ENCODE measurements around the gene TYMP.
A peak's percentile ranks its signal among the peaks of the same experiment; 100 is the strongest.

The TYMP gene

DNA sequence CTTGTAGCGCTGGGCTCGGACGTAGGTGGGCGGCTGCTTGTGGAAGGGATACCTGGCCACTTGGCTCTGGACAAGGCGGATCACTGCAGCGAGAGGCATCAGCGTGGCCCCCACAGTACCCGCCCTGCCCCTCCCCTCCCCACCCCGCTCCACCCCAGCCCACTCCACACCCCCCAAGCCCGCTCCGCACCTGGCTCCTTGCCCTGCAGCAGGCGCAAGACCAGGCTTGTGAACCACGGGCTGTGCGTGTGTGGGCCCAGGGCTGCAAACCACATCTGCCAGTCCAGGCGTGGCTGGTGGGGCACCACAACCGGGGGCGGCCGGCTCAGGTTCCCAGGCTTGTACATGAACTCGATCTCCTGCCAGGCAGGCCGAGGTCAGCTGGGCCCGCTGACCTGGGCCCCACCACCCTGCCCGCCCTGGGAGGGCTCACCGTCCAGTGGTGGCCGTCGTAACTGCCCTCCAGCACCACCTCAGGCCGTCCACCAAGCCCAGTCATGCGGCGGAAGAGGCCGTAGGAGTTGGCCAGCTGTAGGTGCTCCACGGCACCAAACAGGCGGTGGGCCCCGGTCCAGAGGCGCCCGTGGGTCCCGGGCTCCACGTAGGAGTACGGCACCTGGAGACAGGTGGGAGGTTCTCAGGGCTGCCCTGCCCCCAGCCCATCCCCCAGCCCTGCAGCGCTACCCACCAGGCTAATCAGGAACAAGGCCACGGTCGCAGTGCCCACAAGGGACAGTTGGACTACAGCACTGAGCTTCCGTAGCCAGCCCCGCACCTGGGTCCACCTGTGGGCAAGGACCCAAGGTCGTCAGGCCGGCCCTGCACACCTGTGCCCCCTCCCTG is 25.2 kb downstream of the TYMP start:
- DNase-seq: no peak

DNA sequence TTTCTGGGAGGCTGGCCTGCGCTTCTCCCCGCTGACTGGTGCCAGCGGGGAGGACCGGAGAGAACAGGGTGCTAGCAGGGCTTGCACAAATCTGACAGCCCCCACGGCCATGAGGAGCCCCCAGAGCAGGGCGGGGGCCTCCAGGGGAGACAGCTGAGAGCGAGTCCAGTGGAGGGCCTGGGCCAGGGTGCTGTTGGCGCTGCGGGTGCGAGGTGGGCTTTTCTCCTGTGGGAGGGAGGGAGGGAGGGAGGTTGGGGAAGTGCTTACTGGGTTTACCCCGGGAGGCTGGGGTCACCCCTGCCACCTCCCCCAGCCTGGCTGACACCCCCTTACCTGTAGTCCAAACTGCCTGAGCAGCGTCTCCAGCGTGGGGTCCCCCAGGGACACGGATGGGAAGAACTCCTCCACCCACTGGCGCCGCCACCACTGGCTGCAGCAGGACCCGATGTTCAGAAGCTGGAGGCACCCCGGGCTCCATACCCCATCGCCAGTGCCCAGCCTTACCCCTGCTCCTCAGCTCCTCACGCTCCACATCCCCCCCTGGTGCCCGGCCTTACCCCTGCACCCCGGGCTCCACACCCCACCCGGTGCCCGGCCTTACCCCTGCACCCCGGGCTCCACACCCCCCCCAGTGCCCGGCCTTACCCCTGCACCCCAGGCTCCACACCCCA is 26.2 kb downstream of the TYMP start:
- DNase-seq: no peak

DNA sequence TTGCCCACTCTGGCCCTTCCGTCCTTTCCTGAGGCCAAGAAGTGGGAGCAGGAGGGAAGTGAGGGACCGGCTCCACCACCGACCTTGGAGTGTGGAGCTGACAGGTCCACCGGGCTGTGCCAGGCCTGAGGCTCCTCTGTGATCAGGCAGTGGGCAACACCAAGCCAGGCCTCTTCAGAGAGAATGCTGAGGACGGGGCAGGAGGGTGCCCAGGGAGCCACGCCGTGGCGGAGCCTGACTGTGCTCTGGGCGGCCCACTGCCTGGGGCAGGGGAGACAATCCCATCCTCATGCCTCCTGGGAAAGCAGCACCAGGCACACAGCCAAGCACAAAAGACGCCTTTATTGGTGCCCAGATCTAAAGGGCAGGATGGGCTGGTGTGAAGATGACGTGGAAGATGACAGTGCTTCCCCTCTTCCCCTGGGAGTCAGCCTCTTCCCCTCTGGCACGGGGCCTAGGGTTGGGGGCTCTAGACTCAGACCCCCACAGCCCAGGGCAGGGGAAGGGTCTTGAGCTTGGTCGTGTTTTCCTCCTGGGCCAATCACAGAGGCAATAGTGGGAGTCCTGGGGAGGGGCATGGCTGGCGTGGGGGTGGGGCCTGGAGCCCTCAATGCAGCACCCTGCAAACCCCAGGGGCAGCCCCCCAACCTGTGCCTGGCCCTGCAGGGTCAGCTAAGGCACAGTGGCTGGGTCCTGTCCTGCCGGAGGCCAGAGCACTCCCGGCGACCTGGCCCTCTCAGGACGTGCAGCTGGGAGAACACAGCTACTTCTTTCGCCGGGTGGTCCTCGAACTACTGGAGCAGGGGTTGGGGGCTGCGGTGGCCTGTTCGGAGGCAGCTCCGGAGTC is 27.0 kb downstream of the TYMP start:
- DNase-seq: no peak

DNA sequence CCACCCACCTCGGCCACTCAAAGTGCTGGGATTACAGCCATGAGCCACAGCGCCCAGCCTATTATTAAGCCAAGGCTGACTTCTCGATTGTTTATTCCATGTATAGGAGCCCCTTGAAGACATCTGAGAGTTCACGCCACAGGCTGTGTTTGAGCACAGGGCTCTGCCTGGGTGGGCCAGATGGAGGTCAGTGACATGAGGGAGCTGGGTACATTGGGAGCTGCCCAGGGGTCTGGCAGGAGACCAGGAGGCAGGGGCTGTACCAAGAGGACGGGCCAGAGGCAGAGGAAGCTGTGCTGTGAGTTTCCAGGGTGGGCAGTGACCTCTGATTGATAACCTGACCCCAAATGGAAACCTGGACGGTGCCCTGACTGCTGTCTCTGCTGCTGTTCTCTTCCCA is 27.7 kb downstream of the TYMP start:
- no peak for DNase-seq

DNA sequence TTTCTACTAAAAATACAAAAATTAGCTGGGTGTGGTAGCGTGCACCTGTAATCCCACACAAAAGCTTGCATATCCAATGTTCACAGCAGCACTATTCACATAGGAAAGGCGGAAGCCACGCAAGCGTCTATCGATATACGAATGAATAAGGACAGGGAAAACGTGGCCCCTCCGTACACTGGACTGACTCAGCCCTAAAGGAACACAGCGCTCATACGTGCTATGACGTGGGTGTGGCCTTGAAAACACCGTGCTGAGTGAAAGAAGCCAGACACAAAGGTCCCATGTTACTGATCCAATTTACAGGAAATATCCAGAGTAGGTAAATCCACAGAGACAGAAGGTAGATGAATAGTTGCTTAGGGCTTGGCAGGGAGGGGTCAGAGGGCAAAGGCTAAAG is 29.4 kb downstream of the TYMP start:
- DNase-seq: no peak

DNA sequence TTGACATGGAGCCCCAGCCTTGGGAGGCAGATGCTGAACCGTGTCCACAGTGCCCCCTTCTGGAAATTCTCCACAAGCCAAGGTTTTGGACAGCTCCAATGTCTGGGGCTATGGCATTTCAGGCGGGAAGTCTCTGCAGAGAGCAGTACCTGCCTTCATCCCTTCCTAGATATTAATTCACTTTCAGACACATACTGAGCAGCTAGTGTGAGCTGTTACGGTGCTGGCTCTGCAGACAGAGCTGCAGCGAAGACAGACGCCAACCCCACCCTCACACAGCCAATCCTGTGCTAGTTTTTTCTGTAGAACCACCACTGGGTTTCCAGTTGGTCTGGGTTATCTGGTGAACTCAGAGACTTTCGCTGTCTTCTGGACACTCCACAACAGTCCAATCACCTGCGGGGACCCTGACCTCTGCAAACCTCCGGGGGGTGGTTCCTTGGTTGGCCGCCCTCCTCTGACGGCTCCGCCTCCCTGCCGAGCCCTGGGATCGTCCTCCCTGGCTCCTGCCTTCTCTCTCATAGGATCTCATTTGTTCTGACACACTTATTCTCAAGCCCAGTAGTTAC is 31.4 kb downstream of the TYMP start:
- DNase-seq: peak; percentile 48

DNA sequence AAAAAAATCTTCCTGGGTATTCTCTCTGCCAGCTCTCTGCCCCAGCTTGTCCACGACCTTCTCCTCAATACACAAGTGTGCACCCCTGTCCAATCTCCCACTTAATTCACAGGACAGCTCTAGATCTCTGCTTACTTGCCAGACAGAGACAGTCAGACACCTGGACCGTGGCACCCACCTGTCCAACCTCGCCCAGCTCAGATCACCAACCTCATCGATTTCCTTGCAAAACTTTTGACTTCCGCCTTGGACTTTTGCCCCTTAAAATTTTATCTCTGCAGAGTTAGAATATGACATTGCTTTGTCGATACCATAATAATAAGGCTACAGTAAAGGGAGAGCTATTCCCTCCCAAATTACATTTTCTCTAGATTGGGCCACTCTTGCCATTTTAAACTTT is 32.7 kb downstream of the TYMP start:
- DNase-seq: no peak

DNA sequence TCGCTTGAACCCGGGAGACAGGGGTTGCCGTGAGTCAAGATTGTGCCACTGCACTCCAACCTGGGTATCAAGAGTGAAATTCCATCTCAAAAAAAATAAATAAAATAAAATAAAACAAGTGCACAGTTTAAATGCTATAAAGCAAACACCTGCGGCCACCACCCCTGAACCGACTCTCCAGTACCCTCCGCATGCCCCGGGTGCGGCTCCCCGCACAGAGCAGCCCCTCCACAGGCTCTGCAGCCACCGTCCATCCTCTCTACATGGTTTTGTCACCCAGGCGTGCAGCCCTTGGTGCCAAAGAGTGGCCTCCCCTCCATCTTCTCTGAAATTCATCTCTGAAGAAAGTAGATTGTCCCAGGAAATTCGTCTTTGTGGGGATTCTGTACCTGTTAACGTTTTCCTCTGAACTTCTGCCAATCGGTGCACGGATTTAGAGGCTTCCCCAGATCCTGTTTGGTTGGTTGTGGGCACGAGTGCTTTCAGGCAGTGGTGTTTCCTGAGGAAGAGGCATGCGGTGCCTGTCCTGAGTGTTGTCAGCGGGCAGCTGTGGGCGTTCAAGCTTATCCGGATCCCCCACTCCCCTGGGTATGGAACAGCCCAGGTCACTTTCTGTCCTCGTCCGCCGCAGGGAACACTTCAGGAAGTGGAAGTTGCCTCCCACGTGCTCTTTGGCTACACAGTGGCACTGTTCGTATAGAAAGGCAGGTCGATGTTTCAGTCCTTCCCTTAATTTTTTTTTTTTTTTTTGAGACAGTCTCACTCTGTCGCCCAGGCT is 39.1 kb downstream of the TYMP start:
- no peak for DNase-seq

DNA sequence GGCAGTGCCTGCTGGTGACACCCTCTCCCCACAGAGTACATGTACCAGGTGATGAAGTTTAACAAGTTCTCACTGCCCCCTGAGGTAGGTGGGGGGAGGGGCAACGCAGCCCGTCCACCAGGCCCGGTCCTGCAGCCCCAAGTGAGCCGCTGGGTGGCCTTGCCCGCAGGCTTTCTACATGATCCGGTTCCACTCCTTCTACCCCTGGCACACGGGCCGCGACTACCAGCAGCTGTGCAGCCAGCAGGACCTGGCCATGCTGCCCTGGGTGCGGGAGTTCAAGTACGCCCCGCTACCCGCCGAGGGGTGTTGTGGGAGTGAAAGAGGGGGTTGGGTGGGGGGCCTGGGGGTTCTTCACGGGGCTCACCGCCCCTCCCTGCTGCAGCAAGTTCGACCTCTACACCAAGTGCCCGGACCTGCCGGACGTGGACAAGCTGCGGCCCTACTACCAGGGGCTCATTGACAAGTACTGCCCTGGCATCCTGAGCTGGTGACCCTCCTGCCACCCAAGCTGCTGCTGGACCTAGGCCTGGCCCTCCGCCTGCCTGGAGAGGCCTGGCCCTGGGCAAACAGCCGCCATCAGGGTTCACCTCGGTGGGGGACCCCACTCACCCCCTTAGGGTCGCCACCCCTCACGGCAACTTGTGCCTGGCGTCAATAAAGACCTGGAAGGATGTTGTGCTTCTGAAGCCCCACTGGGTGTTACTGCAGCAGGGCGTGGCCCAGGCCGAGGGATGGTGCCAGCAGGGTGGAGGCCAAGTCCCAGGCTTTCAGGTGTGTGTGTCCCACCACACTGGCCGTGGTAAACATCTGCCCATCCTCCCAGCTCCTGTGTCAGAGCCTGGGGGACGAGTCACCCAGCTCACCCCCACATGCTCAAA is 40.2 kb downstream of the TYMP start:
- no peak for DNase-seq

DNA sequence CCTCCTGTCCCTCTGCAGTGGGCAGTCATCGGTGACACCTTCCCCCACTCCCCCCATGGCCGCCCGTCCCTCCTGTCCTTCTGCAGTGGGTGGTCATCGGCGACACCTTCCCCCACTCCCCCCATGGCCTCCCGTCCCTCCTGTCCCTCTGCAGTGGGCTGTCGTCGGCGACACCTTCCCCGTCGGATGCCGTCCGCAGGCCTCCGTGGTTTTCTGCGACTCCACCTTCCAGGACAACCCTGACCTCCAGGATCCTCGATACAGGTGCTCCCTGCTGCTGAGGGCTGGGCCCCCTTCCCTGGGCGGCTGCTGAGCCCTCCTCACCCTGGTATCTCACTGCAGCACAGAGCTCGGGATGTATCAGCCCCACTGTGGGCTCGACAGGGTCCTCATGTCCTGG is 40.9 kb downstream of the TYMP start:
- no peak for DNase-seq

DNA sequence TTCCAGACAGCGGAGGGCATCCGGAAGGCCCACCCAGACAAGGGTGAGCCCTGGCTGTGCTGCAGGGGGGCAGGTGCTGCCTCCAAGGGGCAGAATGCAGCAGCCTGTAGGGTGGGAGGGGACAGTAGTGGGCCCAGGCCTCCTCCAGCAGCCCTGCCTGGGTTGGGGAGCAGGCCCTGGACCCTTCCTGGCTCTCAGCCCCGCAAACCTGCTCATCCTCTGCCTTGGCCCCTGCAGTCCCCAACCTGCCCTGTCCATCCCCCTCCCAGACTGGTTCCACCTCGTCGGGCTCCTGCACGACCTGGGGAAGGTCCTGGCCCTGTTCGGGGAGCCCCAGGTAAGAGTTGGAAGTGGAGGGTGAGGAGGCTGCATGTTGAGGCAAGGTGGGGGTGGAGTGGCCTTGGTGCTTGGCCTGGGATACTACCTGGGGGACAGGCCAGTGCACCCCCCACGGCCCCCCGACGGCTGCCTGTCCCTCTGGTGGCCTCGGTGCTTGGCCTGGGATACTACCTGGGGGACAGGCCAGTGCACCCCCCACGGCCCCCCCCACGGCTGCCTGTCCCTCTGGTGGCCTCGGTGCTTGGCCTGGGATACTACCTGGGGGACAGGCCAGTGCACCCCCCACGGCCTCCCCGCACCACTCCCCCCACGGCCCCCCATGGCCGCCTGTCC is 41.7 kb downstream of the TYMP start:
- no peak for DNase-seq

DNA sequence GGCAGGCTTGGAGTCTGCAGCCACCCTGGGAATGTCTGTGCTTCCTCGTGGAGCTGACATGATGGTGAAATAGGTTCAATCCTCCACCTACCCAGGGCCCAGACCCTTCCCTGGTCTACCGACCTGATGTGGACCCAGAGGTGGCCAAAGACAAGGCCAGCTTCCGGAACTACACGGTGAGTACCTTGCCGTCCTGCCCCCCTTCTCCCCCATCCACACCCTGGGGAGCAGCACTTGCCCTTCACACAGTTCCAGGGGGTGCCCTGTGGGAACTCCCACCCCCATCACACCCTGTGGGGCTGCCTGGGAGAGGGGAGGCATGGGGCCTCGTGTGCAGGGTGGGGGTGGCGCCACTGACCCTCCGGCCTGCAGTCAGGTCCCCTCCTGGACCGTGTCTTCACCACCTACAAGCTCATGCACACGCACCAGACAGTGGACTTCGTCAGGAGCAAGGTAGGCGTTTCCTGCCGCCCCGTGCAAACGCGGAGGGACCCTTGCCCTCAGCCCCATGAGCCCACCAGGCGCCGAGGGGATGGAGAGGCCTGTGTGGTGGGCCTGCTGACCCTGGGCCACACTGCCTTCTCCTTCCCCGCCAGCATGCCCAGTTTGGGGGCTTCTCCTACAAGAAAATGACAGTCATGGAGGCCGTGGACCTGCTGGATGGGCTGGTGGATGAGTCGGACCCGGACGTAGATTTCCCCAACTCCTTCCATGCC is 42.4 kb downstream of the TYMP start:
- DNase-seq: no peak

DNA sequence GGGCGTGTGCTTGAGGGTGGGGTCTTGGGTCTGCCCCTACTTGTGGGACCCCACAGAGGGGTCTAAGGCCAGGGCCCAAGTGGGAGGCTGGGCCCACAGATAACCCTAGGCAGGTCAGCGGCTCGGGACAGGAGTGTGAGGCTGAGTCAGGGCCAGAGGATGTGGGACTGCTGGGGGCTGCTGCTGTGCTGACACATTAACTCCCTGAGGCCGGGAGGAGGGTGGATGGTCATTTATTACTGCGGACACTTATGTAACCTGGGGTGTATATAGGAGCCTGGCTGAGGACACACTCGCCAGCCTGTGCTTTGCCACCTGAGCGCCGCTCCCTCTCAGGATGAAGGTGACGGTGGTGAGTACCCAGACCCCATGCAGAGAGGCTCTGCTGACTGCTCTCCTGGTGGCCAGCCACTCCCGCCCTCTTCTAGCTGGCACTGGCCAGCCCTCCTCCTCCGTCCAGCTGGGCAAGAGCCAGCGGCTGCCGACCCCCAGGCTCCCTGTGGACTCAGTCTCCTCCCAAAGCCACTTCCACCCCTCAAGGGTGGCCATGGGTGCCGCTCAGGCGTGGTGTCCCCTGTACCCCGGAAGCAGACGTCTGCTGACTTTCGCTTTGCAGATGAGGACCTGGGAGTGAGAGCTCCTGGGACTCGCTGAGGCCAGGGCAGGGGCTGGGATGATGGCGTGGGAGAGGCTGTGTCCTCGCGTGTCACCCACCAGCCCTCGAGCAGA is 43.1 kb downstream of the TYMP start, which contains the start of gene MIOX:
MIOX (plus strand) TSS at position 299 of the 729 bp plus-strand sequence; CDS start at position 338, 39 bp downstream.
- no peak for DNase-seq

DNA sequence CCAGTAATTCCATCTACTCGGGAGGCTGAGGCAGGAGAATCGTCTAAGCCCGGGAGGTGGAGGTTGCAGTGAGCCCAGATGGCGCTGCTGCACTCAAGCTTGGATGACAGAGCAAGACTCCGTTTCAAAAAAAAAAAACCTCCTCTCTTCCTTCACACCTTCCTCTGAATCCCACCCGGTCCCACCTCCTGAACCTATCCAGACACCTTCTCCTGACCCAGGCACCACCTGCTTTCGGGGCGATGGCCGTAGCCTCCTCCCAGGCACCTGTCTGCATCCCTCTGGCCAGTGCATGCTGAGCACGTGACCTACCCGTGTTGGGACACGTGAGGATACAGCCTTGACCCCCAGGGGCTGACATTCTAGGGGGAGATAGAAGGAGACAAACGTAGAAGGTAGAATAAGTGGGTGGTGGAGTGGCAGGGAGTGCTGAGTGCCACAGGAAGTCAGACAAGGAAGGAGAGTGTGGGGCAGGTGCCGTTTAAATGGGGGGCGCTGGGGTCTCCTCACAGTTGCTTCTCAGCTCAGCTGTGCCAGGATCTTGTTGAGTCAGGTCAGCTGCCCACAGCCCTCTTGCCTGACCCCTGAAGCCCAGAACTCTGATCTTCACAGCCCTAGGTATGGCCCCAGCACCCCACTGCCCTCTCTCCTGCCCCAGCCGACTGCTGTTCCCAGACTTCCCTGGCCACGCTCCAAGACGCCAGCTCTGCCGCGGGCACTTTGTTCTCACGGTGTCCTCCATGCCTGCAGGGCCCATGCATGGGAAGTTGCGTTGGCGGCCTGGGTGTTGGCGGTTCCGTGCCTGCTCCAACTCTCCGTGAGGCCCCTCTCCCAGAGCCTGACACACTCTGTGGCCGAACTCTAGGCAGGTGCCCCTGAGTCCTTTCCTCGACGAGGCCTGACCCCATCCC is 44.3 kb downstream of the TYMP start:
- no peak for DNase-seq

DNA sequence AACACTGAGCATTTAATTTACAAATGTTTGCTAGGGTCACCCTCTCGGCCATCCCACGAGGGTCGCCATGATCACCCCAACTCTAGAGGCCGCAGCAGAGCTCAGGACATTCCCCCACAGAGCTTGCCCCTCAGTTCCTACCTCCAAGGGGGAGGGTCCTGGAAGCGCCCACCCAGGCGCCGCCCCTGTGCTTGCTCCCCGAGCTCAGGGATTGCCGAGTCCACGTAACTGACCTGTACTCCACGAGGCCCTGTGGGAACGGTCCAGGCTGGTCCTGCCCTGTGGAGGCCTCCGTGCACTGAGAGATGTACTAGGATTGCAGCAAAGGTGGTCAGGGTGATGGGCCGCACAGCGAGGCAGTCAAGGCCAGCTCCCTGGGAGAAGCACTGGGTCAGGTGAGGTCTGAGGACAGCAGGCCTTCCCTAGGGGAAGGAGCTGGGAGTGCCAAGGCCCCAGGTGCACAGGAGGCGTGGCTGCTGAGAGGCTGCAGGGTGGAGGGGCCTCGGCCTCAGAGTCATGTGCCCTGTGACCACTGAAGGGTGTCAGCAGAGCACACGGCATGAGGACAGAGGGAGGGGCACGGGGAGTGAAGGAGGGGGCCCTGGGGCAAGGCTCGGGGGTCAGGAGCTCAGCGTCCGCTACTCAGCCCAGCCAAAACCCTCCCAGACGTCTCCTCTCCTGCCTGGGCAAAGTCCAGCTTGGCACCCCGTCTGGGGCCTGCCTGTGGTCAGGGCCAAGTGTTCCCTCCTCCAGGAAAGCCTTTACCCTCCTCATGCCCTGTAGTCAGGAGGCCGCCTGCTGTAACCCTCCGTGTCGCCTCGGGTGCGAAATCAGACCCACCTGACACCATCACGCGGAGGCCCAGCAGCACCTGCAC is 45.6 kb downstream of the TYMP start:
- DNase-seq: no peak

DNA sequence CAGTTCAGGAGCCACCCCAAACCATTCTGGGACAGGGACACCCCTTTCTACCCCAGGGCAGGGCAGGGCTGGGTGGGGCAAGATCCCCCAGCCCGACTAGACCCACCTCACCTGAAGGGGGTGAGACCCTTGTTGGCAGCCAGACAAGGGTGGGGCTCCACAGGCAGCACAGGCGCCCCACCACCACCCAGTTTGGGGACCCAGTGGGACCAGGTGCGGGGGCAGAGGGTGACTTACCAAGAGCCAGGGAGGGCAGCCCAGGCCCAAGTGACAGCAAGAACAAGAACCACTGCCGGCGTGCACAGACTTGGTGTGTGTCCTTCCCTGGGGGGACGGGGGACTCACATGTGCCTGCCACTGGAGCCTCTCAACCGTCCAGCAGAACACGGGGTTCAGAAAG is 46.3 kb downstream of the TYMP start:
- DNase-seq: no peak

DNA sequence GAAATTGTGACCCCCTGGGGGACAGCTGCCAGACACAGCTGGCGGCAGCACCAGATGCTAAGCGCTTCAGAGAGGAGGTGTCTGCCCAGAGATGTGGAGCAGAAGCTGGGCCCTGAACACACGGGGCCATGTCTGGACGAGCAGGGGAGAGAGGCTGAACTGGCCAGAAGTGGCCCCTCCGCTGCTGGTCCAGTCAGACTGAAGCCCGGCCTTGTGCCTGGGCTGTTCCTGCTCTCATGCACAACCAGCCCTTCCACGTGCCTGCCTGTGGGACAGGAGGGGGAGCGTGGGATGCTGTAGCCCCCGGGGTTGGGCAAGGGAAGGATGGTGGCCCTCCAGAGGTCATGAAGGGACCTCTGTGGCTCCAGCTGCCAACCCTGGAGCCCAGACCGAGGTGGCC is 46.7 kb downstream of the TYMP start:
- no peak for DNase-seq
